Right hindlimb (tissue), 1 donor: ENCODE results near the gene ADGRB3.

Experiments used
- DNase-seq: peaks from one replicate; pipeline ENCODE4 v3.0.0-alpha.2; 2018

ADGRB3 gene

GRCh38 chr6:69138893-69139494 is 503.9 kb downstream of the ADGRB3 start:
- no peak for DNase-seq

DNA sequence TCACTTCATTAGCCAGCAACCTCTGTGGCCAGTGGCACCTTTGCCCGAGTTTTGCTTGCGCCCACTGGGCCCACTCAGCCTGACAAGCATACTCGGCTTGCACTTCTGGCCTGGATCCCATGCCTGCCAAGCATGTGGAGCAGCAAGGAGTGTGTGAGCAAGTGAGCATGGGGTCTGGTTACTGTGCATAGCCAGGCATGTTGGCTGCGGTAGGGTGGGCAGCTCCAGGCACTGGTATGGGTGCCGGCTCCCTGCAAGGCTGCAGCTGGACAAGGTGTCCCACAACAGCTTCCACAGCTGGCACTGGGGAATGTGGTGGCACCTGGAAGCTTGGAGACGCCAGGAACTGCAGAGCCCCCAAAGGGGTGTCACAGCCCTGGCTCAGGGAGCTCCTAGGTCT is 510.0 kb downstream of the ADGRB3 start:
- DNase-seq, result no peak

- DNase-seq, result no peak
These were observed 511.3 kb downstream of the ADGRB3 start for GRCh38 chr6:69146385-69146784.

DNA sequence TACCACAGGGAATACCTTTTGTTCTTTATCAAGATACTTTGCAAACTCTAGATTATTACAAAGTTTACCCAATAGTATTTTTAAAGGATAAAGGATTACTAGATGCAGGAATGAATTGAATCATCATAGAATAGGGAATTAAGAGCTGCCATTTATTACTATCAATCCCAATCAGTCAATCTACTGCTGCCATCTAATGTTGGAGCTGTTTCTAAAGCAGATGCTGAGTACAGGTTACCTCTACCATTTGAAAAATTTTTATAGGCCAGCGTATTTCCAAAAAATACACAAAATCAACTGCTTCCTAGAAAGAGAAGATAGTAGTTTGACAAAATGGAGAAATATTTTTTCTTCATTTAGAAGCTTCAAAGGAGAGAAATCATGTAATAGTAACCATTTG is 520.4 kb downstream of the ADGRB3 start:
- DNase-seq, result no peak

DNA sequence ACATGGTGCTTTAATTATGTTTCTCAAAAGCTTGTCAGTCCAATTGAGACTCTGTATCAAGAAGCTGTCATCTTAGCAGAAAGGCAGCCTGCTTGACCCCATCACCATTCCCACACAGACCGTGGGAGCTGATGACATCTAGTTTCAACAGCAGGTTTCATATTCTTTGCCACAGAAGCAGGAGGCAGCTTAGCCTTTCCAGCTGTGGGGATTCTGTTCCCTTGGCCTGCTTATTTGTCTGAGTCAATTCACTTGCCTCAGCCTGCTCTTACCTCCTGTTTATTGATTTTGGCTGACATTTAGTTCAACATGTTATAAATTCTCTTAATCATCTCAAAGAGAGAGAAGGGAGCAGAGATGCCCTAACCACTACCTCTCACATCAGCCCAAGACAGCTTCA is 527.7 kb downstream of the ADGRB3 start:
- DNase-seq, result no peak

DNA sequence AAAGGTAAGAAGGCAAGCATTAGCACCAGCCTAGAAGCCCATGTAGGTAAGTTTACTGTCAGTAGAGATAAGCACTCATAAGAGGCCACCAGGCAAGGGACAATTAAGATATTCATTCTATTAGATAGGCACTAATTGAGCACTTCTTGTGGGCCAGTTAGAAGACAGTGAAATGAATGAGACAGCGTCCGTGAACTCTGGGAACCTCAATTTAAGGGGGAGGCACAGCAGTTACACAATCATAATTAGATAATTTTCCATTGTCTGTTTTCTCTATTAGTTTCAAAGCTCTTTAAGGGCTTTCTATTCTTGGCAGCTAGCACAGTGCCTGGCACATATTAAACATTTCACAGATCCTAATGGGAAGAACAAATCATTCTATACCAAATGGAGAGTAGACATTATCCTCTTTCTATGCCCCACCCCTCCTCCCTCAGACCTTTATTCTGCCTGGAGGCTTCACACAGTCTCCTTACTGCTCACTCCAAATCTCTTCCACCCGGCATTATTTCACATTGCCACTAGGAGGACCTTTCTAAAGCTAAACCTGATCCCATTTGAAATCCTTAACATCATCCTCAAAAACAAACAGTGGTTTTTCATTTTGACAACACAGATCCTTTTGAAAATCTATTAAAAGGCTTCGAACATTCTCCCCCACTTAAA is 529.6 kb downstream of the ADGRB3 start:
- DNase-seq, result no peak

DNA sequence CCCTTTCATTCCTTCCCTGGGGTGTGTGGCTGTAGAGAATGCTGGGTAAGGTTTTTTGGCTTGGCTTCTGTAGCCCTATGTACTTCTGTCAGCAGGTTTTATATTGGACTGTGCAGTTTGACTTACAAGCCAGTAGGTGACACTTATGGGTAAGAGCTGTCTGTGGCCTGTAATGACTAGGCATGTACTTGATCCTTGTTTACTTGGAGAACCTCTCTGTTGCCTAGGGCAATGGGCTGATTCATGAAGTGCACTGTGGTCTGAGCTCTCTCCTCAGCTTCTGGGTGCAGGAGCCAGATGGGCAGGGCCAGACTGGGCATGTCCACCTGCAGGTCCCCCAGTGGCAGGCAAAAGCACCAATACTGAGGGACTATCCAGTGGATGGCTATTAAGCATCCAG is 544.6 kb downstream of the ADGRB3 start:
- no peak for DNase-seq

DNA sequence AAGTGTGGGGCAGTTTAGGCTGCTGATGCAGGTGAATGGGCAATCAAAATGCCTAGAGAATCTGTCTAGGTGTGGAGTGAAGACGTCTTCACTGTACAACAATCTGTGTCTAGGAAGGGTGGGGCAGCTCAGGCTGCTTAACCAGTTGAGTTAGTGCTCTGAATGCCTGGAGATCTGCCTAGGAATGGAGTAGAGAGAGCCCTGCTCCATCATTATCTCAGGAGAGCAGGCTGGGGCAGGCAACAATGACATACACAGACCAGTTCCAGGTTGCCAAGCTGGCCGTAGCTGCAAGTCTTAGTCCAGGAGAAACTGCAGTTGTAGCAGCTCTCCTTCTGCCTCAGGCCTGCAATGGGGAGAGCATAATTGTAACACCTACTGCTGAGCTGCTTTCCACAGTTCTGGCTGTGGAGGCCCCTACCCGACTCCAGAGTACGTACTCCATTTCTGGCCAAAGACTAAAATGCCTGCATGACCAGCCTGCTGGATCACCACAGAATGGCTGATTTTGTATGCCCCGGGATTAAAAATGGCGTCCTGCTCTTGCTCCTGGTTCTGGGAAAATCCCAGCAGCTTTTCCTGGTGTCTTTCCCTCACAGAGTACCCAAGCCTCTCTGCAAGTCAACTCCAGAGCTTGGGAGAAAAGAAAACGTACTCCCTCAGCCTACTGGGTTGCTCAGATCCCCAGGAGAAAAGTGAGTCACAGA is 545.4 kb downstream of the ADGRB3 start:
- no peak for DNase-seq

GRCh38 chr6:69181964-69182363 is 546.9 kb downstream of the ADGRB3 start:
- no peak for DNase-seq

DNA sequence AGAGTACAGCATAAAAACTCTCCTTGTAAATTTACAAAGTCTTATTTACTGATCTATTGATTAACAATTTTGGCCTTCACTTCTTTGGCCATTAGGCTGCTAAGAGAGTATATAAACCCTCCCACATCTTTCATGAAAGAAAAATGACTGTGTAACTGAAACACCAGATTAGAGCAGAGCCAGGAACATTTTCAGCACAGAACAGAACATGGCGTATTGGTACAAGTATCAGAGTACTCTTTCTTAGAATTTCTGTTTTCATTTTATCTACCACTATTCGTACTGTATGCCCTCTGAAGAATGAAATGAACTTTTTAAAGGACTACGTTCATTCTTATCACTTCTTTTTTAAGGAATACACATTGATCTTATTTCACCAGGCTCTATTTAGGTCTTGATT is 550.2 kb downstream of the ADGRB3 start:
- DNase-seq, result no peak

DNA sequence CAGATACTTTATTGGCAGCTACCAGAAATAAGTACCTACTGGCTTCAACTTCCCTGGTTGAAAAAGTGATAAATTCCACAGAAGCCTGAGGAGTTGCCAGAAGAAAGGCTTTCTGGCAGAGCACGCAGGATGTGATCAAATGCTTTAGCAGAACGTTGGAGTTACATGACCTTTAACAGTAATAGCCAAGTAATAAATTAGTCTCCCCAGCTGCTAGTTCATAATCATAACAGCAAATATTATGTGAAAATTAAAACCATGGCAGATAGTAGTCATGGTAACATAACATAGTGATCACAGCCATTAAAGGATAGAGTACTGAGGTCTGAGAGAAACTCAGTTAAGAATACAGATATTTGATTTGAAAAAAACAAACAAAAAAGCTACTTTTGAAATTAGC is 567.7 kb downstream of the ADGRB3 start:
- DNase-seq, result peak; percentile 25

GRCh38 chr6:69216127-69216526 is 581.0 kb downstream of the ADGRB3 start:
- DNase-seq, result no peak

DNA sequence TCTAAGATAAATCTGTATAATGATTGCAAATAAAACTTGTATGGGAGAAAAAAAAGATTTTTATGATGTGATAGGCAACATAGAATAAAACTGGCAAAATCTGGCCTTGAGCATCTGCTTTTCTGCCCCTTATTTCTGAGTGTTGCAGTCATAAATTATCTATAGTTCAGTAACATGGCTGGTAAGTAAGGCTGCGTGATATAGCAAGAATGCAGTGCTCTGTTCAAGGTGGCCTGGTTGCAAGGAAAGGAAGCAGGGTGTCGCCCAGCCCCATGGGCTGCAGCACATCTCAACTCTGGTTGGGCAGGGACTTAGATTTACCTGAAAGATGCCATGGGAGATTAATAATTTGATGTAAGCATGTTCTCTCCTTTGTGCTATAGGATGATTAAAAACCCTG is 582.3 kb downstream of the ADGRB3 start:
- no peak for DNase-seq

DNA sequence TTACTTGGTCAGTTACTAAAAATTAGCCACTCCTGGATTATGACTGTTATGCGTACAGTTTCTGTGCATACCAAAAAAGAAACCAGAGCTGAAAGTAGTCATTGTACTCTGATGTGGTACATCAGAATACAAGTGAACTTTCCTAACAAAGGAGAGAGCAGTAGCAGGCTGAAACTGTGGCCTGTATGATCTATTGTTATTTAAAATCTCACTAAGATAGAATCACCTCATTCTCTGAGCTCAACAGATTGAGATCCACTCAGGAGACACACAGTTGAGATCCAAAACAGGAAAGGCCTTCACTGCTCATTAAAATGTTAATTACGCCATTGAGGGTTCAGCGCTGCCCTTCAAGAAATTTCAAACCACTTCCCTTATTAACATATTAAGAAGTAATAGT is 585.3 kb downstream of the ADGRB3 start:
- DNase-seq, result no peak

GRCh38 chr6:69232008-69232407 is 596.9 kb downstream of the ADGRB3 start:
- DNase-seq, result no peak

- no peak for DNase-seq
These were observed 597.4 kb downstream of the ADGRB3 start for GRCh38 chr6:69232496-69232895.

- peak; percentile 92 for DNase-seq
These were observed 597.9 kb downstream of the ADGRB3 start for GRCh38 chr6:69232911-69233448.

- DNase-seq, result no peak
These were observed 603.0 kb downstream of the ADGRB3 start for GRCh38 chr6:69238067-69238466.

GRCh38 chr6:69246983-69247382 is 611.9 kb downstream of the ADGRB3 start:
- DNase-seq, result no peak

DNA sequence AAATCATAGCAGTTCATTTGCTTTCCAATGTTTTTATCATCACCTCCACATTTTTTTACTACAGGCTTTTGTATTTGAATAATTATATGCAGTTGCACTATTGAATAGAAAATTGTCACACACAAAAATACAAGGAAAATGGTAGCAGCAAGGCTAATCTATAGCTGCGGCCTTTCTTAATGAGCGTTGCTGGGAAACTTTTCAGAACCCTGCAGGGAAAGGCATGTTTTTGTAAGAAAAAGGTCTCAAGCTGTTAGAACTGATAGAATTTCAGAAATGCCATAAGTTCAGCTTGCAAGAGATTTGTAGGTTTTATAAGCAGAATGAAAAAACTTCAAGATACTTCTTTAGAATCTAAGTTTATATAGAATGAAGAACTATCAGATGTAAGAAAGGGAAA is 625.9 kb downstream of the ADGRB3 start:
- DNase-seq, result no peak

DNA sequence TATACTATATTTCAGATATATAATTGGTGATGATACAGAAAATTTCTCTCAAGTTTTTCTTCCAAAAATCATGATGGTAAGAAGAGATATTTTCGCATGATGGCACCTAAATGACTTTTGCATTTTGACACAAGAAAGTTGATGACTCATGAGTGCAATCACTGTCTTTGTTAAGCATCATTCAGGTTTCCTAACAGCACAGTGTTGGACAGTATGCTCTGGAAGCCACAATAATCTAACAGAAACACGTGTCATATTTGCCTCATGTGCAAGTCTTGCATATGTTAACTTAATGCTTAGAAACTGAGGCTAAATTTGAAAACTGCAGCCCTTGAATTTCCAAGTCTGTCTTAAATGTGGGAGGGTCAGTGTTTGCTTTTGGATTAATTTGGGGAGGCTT is 628.2 kb downstream of the ADGRB3 start:
- no peak for DNase-seq

DNA sequence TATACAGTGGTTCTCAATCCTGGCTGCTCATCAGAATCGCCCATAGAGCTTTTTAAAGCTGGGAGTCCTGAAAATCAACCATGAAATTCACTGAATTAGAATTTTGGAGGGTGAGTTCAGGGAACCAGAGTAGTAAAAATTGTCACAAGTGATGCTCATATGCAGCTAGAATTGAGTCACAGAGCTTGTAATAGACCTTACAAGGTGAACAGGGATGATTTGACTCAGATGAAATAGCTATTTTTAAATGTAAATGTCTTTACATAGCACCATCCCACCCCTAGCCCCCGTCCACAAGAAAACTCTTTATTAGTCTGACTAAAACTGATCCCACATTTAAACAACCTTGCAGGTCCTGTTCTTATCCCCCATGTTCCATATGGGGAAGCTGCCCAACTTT is 630.0 kb downstream of the ADGRB3 start:
- DNase-seq, result no peak

- DNase-seq, result no peak
These were observed 630.6 kb downstream of the ADGRB3 start for GRCh38 chr6:69265706-69266105.

DNA sequence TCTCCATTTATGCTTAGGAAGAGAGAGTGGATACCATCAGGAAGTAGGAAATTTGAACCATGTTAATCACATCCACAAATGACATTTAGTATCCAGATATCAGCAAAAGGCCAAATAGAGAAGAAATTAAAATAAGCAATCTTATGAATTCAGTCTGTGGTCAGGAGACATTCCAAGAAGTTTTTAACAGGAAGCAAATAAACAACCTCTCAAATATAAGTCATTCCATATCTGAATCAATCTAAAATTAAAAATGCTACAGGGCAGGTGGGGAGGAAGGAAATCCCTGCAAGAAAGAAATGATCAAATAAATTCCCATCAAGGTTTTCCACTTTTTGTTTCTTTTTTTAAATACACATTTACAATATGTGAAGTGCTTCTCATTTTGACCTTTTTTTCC is 641.1 kb downstream of the ADGRB3 start:
- DNase-seq, result no peak
